ENCODE data around the gene METRNL.

The METRNL gene

GRCh38 chr17:83100853-83101391 is 21.5 kb downstream of the METRNL start:
- TF ChIP-seq CTCF (IDR thresholded peaks at IDR 0.05; ENCODE audit: borderline replicate concordance, insufficient read depth, low read depth, low read length): no peak
- H3K4me3 ChIP-seq (ENCODE audit: low read depth, low read length): no peak overlapping the region

GRCh38 chr17:83101805-83102480 is 22.5 kb downstream of the METRNL start:
- no peak overlapping the region for H3K4me3 ChIP-seq (ENCODE audit: low read depth, low read length)
- TF ChIP-seq CTCF (IDR thresholded peaks at IDR 0.05; ENCODE audit: borderline replicate concordance, insufficient read depth, low read depth, low read length): no peak

- H3K4me3 ChIP-seq (ENCODE audit: low read depth, low read length): no peak overlapping the region
- no peak for TF ChIP-seq CTCF (IDR thresholded peaks at IDR 0.05; ENCODE audit: borderline replicate concordance, insufficient read depth, low read depth, low read length)
Measured at GRCh38 chr17:83103200-83103942, 24.0 kb downstream of the METRNL start.

- no peak overlapping the region for H3K4me3 ChIP-seq (ENCODE audit: low read depth, low read length)
- no peak for TF ChIP-seq CTCF (IDR thresholded peaks at IDR 0.05; ENCODE audit: borderline replicate concordance, insufficient read depth, low read depth, low read length)
Measured at GRCh38 chr17:83103943-83104311, 24.5 kb downstream of the METRNL start.

GRCh38 chr17:83104577-83105505 is 25.4 kb downstream of the METRNL start:
- TF ChIP-seq CTCF (IDR thresholded peaks at IDR 0.05; ENCODE audit: borderline replicate concordance, insufficient read depth, low read depth, low read length): no peak
- no peak overlapping the region for H3K4me3 ChIP-seq (ENCODE audit: low read depth, low read length)

GRCh38 chr17:83105512-83105911 is 26.1 kb downstream of the METRNL start:
- TF ChIP-seq CTCF (IDR thresholded peaks at IDR 0.05; ENCODE audit: borderline replicate concordance, insufficient read depth, low read depth, low read length): no peak
- H3K4me3 ChIP-seq (ENCODE audit: low read depth, low read length): no peak overlapping the region
